Measurements from ENCODE around the gene AP2M1. TPM values are rescaled to one million over a fixed set of nuclear protein-coding genes. Genes with fewer than 3 reads are reported as not detected.
A peak's percentile ranks its signal among the peaks of the same experiment; 100 is the strongest.
"Not testable (repeated sequence)": the region's sequence is repeated elsewhere in the genome, so short reads cannot be mapped to it uniquely, and the experiment has no call there.

The AP2M1 gene
- polyA plus RNA-seq (2013, experiment 1 of 2; ENCODE audit: insufficient read length), result 638 TPM
- polyA plus RNA-seq (2013, experiment 2 of 2; ENCODE audit: insufficient read length), result 651 TPM

DNA sequence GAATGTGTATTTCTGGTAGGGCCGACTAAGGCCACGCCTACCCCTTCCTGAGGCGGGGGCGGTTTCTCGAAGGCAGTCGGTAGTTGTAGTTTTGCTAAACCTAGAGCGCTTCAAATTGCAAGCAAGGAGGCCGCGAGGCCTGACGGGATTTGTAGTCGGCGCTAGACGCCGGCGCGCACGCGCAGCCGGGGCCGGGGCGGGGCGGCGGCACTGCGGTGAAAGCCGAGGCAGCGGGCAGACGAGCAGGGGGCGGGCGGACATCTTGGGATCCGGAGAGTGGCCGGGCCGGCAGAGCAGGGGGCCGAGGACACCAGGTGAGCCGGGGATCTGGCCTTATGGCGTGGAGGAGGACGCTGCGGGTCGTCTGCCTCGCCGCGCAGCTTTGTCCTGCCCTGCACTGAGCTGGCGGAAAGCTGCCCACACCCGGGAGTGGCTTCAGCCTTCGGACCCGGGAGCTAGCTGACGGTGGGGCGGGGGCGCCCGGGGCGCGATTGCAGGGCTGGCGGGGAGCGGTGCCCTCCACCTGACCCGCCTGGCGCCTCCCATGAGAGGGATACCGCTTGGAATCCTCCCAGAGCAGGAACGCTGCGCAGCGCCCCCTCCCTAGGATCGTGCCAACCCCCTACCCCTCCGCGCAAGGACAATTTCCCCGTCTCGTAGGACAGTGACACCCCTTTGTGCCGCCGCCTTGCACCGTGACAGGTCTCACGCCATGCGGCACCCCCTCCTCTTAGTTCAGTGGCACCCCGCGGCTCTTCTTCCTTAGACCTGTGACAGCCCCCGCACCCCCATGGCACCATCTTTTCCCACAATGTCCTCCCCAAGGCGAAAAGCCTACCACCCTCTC, at the start of gene AP2M1:
Gene AP2M1 (plus strand): TSS at position 210 of the 847 bp plus-strand sequence. CDS start 2,139 bp downstream, outside the sequence.
- peak; percentile 100 for DNase-seq

DNA sequence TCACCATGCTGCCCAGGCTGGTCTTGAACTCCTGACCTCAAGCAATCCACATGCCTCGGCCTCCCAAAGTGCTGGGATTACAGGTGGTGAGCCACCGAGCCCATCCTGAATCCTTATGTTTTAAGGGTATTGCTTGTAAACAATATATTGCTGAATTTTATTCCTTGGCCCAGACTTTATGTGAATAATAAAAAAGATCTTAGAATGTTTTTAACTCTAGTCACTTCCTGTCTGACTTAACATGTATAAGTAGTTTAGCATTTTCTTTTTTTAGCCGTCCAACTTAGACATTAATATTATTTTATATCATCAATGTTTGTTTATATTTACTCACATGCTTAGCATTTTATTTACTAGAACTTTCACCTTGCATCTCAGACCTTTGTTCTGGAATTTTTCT, 48.6 kb upstream of the AP2M1 start:
- no peak for DNase-seq

DNA sequence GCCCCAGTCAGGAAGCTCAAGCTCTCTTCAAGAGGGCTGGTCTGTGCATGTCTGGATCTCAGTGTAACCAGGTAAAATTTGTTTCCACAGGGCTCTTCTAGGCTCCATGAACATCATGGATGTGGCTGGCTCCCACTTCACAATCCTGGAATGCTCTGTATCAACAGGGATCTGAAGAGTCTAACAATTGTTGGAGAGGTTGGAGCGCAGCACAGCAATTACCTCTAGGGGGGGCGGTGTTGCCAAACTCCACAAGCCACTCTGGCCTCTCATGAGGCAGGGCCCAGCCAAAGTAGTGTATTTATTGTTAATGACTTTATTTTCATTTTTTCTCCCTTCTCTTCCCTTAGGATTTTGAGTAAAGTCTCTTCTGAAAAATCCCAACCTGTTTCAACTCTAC, 45.6 kb upstream of the AP2M1 start:
- DNase-seq, result peak; percentile 37

DNA sequence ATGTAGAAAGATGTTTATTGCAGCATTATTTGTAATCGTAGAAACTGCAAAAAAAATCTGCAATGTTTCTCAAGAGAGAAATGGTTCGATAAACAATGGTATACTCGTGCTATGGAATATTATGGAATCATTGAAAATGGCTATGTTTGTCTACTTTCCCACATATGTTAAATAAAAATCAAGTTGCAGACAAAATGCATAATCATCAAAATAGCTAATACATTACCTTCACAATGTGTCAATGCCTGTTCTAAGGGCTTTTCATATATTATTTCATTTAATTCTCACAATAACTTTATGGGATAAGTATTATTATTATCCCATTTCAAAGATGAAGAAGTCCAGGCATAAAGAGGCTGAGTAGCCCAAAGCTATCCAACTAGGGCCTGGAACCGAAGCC, 41.7 kb upstream of the AP2M1 start:
- no peak for DNase-seq

DNA sequence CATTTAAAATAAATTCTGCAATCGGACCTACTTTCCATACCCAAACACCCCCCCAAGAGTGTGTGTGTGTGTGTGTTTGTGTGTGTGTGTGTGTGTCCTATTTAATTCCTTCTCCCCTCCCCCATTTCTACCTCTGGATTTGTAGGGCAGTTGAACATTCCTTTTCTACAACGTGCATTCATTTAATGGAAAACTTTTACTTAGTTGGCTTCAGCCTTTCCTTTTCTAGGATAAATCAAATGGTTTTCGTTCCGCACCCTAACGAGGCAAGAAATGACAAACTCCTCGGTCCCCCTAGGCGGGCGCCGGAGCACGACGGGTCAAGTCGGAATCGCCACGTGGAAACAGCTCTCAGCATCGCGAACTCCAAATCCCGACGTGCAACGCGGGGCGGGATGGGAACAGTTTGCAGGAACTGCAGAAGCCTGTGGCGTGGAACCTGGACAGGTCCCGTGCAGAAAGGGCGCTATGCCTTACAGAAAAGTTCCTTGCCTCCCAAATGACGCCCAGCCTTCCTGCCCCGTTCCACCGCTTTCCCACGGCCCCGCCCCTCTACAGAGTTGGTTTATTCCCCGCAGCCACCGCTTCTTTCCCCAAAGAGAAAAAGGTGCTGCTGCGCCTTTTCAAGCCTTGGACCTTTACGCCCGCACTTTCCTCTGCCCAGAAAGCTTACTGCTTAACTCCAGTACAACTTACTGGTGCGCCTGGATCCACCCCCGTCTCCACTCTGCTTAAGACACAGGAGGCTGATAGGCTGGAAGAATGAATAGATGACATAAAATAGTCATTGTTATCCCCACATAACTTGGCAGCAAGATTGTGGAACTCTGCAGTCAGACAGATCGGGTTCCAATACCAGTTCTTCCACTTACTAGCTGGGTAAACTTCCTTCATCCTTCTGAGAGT, 40.6 kb upstream of the AP2M1 start:
- peak; percentile 84 for DNase-seq

DNA sequence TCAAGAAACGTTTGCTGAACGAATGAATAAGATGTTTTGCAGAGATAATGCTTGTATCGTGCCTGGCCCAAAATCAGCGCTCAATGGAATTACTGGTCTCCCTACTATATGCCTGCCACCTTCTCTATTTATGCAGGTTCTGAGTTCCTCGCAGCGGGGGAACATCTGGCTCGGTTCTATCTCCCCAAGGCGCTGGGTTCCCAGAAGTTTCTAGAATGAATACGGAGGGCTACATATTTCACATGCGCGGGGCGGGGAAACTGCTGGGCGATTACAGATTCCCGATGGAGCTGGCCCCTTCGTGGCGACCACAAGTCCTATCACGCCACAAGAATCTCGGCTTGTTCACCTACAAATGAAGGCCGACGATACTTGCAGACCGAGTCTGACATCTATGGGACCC, 39.9 kb upstream of the AP2M1 start:
- DNase-seq, result no peak

DNA sequence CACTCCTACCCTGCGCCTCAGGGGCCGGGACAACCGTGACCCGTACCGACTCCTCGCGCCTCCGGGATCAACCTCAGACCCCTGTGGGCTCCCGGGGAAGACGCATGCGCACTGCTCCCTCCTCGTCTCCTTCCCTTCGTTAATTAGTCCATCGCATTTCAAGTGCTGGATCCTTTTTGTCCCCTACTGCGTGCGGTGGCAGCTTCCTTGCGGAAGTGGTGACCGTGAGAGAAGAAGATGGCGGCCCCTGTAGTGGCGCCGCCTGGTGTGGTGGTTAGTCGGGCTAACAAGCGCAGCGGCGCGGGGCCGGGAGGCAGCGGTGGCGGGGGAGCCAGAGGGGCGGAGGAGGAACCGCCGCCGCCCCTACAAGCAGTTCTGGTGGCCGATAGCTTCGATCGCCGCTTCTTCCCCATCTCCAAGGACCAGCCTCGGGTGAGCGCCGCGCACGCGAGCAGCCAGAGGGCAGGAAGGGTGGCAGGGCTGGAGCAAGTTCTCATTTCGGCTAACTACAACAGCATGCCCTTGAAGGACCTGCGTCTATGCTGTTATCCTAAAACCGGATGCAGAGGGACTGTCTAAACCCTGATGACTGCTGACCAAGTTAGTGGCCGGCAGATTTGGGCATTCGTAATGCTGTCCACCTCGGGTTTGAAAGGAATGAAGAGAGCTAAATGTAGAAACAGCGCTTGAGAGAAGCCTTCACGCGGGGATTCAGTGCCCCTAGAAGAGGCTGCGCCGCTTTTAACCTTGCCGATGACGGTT, 39.3 kb upstream of the AP2M1 start, which contains the start of gene EIF2B5:
Gene EIF2B5 (plus strand): TSS at position 210 of the 762 bp plus-strand sequence. CDS start 28 bp downstream, at position 238.
- DNase-seq, result peak; percentile 95

DNA sequence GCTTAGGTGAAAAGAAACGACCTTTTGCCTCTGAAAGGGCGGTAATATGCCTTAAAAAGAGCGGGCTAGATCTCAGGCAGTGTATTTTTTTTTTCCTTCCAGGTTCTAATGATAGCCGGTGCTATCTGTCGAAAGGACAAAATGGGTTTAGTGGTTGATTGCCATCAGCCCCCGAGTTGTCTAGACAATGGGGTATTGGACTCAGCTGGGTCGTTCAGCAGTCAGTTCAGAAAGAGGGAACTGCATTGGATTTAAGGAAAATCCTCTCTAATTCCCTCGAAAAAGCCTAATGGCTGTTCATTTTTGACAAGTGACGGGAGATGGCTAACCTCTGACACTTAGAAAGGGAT, 38.8 kb upstream of the AP2M1 start:
- DNase-seq, result no peak

GRCh38 chr3:184140436-184140835, 34.2 kb upstream of the AP2M1 start:
- DNase-seq, result no peak

DNA sequence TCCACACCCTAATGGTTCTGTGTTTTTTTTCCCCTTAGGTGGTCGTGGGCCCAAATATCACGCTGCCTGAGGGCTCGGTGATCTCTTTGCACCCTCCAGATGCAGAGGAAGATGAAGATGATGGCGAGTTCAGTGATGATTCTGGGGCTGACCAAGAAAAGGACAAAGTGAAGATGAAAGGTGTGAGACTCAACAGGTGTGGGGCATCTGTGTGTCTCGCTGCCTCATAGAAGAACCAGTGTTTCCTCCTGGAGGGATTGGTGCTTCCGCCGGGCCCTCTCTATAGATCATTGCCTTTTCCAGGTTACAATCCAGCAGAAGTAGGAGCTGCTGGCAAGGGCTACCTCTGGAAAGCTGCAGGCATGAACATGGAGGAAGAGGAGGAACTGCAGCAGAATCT, 32.5 kb upstream of the AP2M1 start:
- no peak for DNase-seq

GRCh38 chr3:184143327-184143726, 31.3 kb upstream of the AP2M1 start:
- DNase-seq, result no peak

GRCh38 chr3:184144505-184144904, 30.1 kb upstream of the AP2M1 start:
- no peak for DNase-seq

DNA sequence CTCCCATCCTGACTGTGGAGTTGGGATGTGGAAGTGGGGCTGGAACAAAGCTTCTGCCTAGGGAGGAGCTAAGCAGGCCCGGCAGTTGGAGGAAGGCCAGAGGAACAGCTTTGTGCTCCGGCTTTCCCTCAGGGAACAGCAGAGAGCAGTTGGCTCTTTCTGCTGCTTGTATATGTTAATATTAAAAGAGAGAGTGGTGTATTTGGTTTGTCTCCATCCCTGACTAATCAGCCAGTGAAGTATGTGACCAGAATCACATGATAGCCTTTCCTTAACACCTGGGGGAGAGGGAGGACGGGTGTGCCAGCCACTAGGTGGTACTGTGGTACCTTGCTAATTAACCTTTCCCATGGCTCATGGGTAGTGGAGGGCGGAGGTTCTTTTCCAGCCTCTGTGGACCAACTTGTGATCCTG, 29.5 kb upstream of the AP2M1 start:
- DNase-seq, result peak; percentile 43

GRCh38 chr3:184145751-184146270, 28.8 kb upstream of the AP2M1 start:
- no peak for DNase-seq

DNA sequence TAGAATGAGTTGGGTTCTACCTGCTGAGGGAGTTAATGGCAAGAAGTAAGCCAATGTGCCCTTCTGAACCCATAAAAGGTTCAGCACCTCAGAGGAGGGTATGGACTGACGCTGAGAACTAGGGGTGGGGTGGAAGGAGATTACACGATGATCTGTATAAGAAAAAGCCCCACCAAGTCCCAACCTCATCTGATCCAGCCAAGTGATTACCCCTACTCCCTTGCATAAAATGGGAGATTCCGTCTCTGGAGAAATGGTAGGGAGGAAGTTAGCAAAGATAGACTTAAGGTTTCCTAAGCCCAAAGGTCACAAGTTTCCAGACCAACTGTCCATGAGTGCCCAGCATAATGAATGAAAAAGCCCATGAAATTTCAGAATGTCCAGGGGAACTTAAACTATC, 26.6 kb upstream of the AP2M1 start:
- no peak for DNase-seq

- DNase-seq, result no peak
Observed at GRCh38 chr3:184149123-184149522, 25.5 kb upstream of the AP2M1 start.

DNA sequence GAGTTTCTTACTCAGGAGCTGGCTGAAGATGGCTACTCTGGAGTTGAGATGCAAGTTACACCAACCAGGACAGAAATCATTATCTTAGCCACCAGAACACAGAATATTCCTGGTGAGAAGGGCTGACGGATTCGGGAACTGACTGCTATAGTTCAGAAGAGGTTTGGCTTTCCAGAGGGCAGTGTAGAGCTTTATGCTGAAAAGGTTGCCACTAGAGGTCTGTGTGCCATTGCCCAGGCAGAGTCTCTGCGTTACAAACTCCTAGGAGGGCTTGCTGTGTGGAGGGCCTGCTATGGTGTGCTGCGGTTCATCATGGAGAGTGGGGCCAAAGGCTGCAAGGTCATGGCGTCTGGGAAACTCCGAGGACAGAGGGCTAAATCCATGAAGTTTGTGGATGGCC, 24.9 kb upstream of the AP2M1 start:
- DNase-seq, result not testable (repeated sequence)

GRCh38 chr3:184154885-184155643, 19.6 kb upstream of the AP2M1 start, which contains the start of gene DVL3:
Gene DVL3, plus strand, starts transcription at chr3:184155377. Its CDS starts 259 bp downstream, at chr3:184155636.
- DNase-seq, result peak; percentile 62

GRCh38 chr3:184155644-184156521, 18.8 kb upstream of the AP2M1 start:
- no peak for DNase-seq

DNA sequence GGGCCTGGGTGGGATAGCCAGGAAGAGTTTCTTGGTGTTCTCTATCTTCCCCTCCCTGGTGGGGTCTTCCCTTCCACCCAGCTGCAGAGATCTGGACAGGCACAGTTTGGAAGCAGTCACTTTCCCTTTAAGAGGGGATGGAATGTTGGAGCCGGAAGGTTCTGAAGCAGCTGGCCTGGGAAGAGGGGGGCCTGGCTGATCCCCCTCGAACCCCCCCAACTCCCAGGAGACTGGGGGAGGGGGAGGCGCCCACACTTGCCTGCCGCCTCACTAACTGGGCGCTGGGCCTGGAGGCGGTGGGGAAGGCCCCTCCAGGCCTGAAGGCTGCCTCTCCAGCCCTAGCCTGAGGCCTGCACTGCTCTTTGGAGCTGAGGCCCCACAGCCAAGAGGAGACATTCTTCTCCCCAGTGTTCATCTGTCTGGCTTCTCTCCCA, 18.1 kb upstream of the AP2M1 start:
- DNase-seq, result peak; percentile 66
